HCT116 (cell line): Measurements from ENCODE around the gene ROBO1. TPM values are rescaled to one million over a fixed set of nuclear protein-coding genes. Genes with fewer than 3 reads are reported as not detected.

Experiments used
- ATAC-seq: fragments of 200-7000 bp; cut with Tn5 transposase; 2 replicates; pipeline ENCODE4 v1.9.1; 2020; ENCODE audit warnings: mild to moderate bottlenecking, moderate library complexity
- BruUV-seq: library from RNA; stranded (reverse); fragments of 400-500 nt; replicated peaks from 2 replicates; lab custom pipeline; 2021; lab: Mats Ljungman, UMichigan
- CTCF ChIA-PET: fragments of 300-600 bp; sonication (Branson Sonifier 250); formaldehyde crosslinking; loops from one replicate; lab custom pipeline; 2021; ENCODE audit warnings: antibody characterized with exemption; lab: Charles Lee
- POLR2A ChIA-PET: fragments of 300-600, 350-600 bp; sonication (Branson Sonifier 250); formaldehyde crosslinking; loops from one replicate; lab custom pipeline; 2021; ENCODE audit warnings: antibody characterized with exemption; lab: Charles Lee
- RAD21 ChIA-PET, 2 experiments: fragments of 300-600 bp; sonication (Branson Sonifier 250); formaldehyde crosslinking; loops; one replicate each; lab custom pipeline; 2023; ENCODE audit warnings: low total read pairs in 2 of 2; ENCODE audit not compliant: uncharacterized antibody in 2 of 2, unreplicated experiment in 2 of 2, low non-redundant PET in 1 of 2; lab: Charles Lee
- DNase-seq: peaks from one replicate; pipeline ENCODE4 v3.0.0-alpha.2; 2010; ENCODE audit warnings: low read depth, low spot score
- H2AFZ ChIP-seq: fragments of 200-600 bp; shearing (Covaris generic), sonication (generic); 2 replicates; pipeline ENCODE4 v1.6.1; 2017; ENCODE audit warnings: low read depth, mixed run types, mixed read lengths, antibody characterized with exemption, low read length; ENCODE audit not compliant: poor library complexity, severe bottlenecking
- H3K27ac ChIP-seq: 2 replicates; pipeline ENCODE4 v1.5.1; 2012; ENCODE audit warnings: low read depth, low read length
- H3K27me3 ChIP-seq: fragments of 200-600 bp; sonication (generic); 2 replicates; pipeline ENCODE4 v1.6.1; 2016; ENCODE audit warnings: mixed run types, low read length, mixed read lengths; ENCODE audit not compliant: insufficient read depth
- H3K36me3 ChIP-seq, 2 experiments: fragments of 200-500 bp in 1 of 2; fragments of 200-600 bp in 1 of 2; sonication (Bioruptor generic) in 1 of 2; sonication (generic) in 1 of 2; 2 replicates each; pipeline versions ENCODE4 v1.5.1 to v1.6.1; 2014 to 2016; ENCODE audit warnings: low read length in 2 of 2, inconsistent platforms in 1 of 2, mixed read lengths in 1 of 2, mixed run types in 1 of 2; ENCODE audit not compliant: insufficient read depth in 2 of 2, control insufficient read depth in 1 of 2
- H3K4me1 ChIP-seq, 2 experiments: fragments of 200-600 bp in 1 of 2; sonication (generic) in 1 of 2; 2 replicates each; pipeline versions ENCODE4 v1.5.1 to v1.6.1; 2012 to 2017; ENCODE audit warnings: low read length in 2 of 2, inconsistent platforms in 1 of 2, mild to moderate bottlenecking in 1 of 2, mixed read lengths in 1 of 2, mixed run types in 1 of 2, moderate library complexity in 1 of 2; ENCODE audit not compliant: insufficient read depth in 2 of 2, control insufficient read depth in 1 of 2
- H3K4me2 ChIP-seq: fragments of 200-600 bp; sonication (generic); 2 replicates; pipeline ENCODE4 v1.6.1; 2017; ENCODE audit warnings: mixed run types, low read length, mixed read lengths
- H3K4me3 ChIP-seq, 2 experiments: fragments of 200-600 bp in 1 of 2; sonication (generic) in 1 of 2; replicated peaks in 1 of 2; 2 replicates each; pipeline ENCODE4 v1.5.1; 2011 to 2016; ENCODE audit warnings: low read length in 2 of 2, control low read depth in 1 of 2, low read depth in 1 of 2, mild to moderate bottlenecking in 1 of 2, mixed read lengths in 1 of 2, mixed run types in 1 of 2
- H3K79me2 ChIP-seq: fragments of 200-600 bp; sonication (generic); 2 replicates; pipeline ENCODE4 v1.6.1; 2017; ENCODE audit warnings: mild to moderate bottlenecking, mixed run types, low read length, moderate library complexity, mixed read lengths; ENCODE audit not compliant: insufficient read depth
- H3K9ac ChIP-seq: fragments of 200-600 bp; sonication (generic); 2 replicates; pipeline ENCODE4 v1.6.1; 2016; ENCODE audit warnings: low read length, mixed read lengths
- H3K9me2 ChIP-seq: fragments of 200-600 bp; sonication (generic), shearing (Covaris generic); 2 replicates; pipeline ENCODE4 v1.6.1; 2017; ENCODE audit warnings: mixed run types, mild to moderate bottlenecking, moderate library complexity; ENCODE audit not compliant: insufficient read depth
- H3K9me3 ChIP-seq, 2 experiments: fragments of 200-500 bp in 1 of 2; fragments of 200-600 bp in 1 of 2; sonication (Bioruptor generic) in 1 of 2; sonication (generic) in 1 of 2; 2 replicates each; pipeline ENCODE4 v1.6.1; 2014 to 2017; ENCODE audit warnings: low read length in 2 of 2, mixed read lengths in 2 of 2, inconsistent platforms in 1 of 2, low read depth in 1 of 2, mild to moderate bottlenecking in 1 of 2, mixed run types in 1 of 2, moderate library complexity in 1 of 2; ENCODE audit not compliant: control insufficient read depth in 1 of 2, insufficient read depth in 1 of 2
- H4K20me1 ChIP-seq: fragments of 200-600 bp; sonication (generic), shearing (Covaris generic); 2 replicates; pipeline ENCODE4 v1.6.1; 2017; ENCODE audit warnings: mixed run types, mild to moderate bottlenecking, moderate library complexity; ENCODE audit not compliant: insufficient read depth
- CBX3 ChIP-seq: IDR thresholded peaks from 2 replicates; pipeline ENCODE4 v1.6.1; 2012; ENCODE audit warnings: low read depth
- CEBPB ChIP-seq: IDR thresholded peaks from 2 replicates; pipeline ENCODE4 v1.6.1; 2012; ENCODE audit warnings: low read depth
- EZH2 ChIP-seq: fragments of 200-600 bp; sonication (generic); IDR thresholded peaks from 2 replicates; pipeline ENCODE4 v1.6.1; 2017; ENCODE audit warnings: antibody characterized with exemption, mixed run types
- EZH2phosphoT487 ChIP-seq: fragments of 200-600 bp; IDR thresholded peaks from 2 replicates; pipeline ENCODE4 v1.6.1; 2018; ENCODE audit warnings: antibody characterized with exemption, borderline replicate concordance
- FOSL1 ChIP-seq: IDR thresholded peaks from 2 replicates; pipeline ENCODE4 v1.6.1; 2012; ENCODE audit warnings: low read depth
- POLR2AphosphoS5 ChIP-seq: IDR thresholded peaks from 2 replicates; pipeline ENCODE4 v1.6.1; 2011; ENCODE audit warnings: mild to moderate bottlenecking, low read depth, low read length, moderate library complexity
- SIN3A ChIP-seq: IDR thresholded peaks from 2 replicates; pipeline ENCODE4 v1.6.1; 2012; ENCODE audit warnings: low read depth
- SP1 ChIP-seq: IDR thresholded peaks from 2 replicates; pipeline ENCODE4 v1.6.1; 2012; ENCODE audit warnings: low read depth
- SRF ChIP-seq: IDR thresholded peaks from 2 replicates; pipeline ENCODE4 v1.6.1; 2012; ENCODE audit warnings: low read depth
- YY1 ChIP-seq: IDR thresholded peaks from 2 replicates; pipeline ENCODE4 v1.6.1; 2011; ENCODE audit warnings: low read length, low read depth, moderate library complexity, mild to moderate bottlenecking; ENCODE audit not compliant: insufficient replicate concordance; ENCODE audit errors: extremely low read depth
- ZFX ChIP-seq: fragments of 450-650 bp; IDR thresholded peaks from 2 replicates; pipeline ENCODE4 v1.6.1; 2017
- intact Hi-C: fragments of 100-400 bp; cut with micrococcal nuclease; formaldehyde crosslinking; loops from 2 replicates; pipeline ENCODE4 v1.10.0; 2022
- total RNA-seq: library from RNA; stranded (reverse); gene quantifications from one replicate; pipeline ENCODE4 v1.2.1, GENCODE V29; 2021; ENCODE audit not compliant: unreplicated experiment
- TF ChIP-seq, protein P1 (sequence below): IDR thresholded peaks from 2 replicates; pipeline ENCODE4 v1.6.1; 2011; ENCODE audit warnings: mild to moderate bottlenecking, low read length, moderate library complexity; ENCODE audit not compliant: insufficient replicate concordance; ENCODE audit errors: extremely low read depth
- TF ChIP-seq, protein P2 (sequence below), 3 experiments: fragments of 200-600 bp in 1 of 3; sonication (generic) in 1 of 3; IDR thresholded peaks in 2 of 3; conservative IDR thresholded peaks in 1 of 3; 2 replicates each; pipeline ENCODE4 v1.5.1; 2012 to 2017; ENCODE audit warnings: low read depth in 2 of 3, low read length in 2 of 3, antibody characterized with exemption in 1 of 3, borderline replicate concordance in 1 of 3, control low read depth in 1 of 3, mild to moderate bottlenecking in 1 of 3, mixed read lengths in 1 of 3, mixed run types in 1 of 3, moderate library complexity in 1 of 3; ENCODE audit not compliant: insufficient read depth in 1 of 3
- TF ChIP-seq, protein P3 (sequence below): IDR thresholded peaks from 2 replicates; pipeline ENCODE4 v1.6.1; 2012; ENCODE audit warnings: low read depth

The ROBO1 gene
- total RNA-seq, 1 experiment from 2014 or later, result 0.27 TPM

DNA sequence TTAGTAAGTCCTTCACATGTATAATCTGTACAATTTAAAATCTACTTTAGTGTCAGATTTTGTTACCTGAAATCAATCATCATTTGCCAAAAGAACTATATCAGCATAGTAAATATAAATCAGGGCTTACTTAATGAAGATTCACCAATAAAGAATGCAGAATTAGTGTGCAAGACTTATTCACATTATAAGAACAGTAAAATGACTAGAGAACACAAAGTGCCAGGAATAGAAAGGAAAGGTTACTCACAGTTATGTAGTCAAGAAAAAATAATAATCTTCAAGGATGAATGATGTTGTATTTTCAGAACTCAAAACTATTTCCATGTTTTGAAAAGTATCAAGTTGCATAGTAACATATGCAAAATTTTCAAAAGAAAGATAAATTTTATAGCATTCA, 891.9 kb downstream of the ROBO1 start:
- H3K27ac ChIP-seq, result no peak overlapping the region
- H3K9ac ChIP-seq, result no peak overlapping the region
- no peak for TF ChIP-seq SRF
- TF ChIP-seq POLR2AphosphoS5, result no peak
- TF ChIP-seq SIN3A, result no peak
- TF ChIP-seq CEBPB, result no peak
- TF ChIP-seq EZH2, result no peak
- TF ChIP-seq FOSL1, result no peak
- TF ChIP-seq YY1, result no peak
- TF ChIP-seq, protein P1, sequence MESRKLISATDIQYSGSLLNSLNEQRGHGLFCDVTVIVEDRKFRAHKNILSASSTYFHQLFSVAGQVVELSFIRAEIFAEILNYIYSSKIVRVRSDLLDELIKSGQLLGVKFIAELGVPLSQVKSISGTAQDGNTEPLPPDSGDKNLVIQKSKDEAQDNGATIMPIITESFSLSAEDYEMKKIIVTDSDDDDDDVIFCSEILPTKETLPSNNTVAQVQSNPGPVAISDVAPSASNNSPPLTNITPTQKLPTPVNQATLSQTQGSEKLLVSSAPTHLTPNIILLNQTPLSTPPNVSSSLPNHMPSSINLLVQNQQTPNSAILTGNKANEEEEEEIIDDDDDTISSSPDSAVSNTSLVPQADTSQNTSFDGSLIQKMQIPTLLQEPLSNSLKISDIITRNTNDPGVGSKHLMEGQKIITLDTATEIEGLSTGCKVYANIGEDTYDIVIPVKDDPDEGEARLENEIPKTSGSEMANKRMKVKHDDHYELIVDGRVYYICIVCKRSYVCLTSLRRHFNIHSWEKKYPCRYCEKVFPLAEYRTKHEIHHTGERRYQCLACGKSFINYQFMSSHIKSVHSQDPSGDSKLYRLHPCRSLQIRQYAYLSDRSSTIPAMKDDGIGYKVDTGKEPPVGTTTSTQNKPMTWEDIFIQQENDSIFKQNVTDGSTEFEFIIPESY, result no peak
- H3K9me2 ChIP-seq, result no peaks in the 10 kb centered on the region
- H3K36me3 ChIP-seq, result no peaks in the 10 kb centered on the region; a peak in 1 of 4 replicates
- H3K9me3 ChIP-seq, result peaks cover 2 to 3% of the 10 kb centered on the region in 2 experiments; a peak in 2 of 4 replicates
- H4K20me1 ChIP-seq, result no peaks in the 10 kb centered on the region
- no peaks in the 10 kb centered on the region for H3K27me3 ChIP-seq
- ChIA-PET RAD21 (no interaction called here), CTCF (no interaction called here), POLR2A (no interaction called here)
- intact Hi-C loops, result no loop called here
- no peak for DNase-seq
- no TSS peak for BruUV-seq
- ATAC-seq, result no peak
- no peaks in the 10 kb centered on the region for H3K79me2 ChIP-seq
- H3K4me3 ChIP-seq, result no peak overlapping the region
- no peak overlapping the region for H3K4me2 ChIP-seq
- H2AFZ ChIP-seq, result no peak overlapping the region
- H3K4me1 ChIP-seq, result no peaks in the 10 kb centered on the region

DNA sequence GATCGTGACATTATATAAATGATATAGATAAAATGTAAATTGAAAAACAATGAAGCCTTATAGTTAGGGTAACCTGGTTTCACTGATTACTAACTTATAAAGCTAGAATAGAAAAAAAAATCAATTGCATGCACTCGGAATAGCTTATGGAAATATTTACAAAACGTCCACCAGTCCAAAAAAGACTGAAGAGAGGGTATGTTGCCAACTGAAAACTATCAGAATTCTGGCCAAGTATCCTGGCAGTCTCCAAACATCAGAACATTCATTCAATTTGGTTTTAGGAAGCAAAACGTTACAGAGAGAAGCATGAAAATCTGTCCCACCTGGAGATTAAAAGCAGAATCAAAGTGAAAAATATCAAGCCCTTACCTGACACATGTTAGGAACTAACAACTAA, 892.4 kb downstream of the ROBO1 start:
- RAD21 ChIA-PET, result no interaction called here
- TF ChIP-seq EZH2phosphoT487 (no peak), CBX3 (no peak), CEBPB (no peak), SIN3A (no peak), SP1 (no peak), ZFX (no peak)
- TF ChIP-seq, protein P2, sequence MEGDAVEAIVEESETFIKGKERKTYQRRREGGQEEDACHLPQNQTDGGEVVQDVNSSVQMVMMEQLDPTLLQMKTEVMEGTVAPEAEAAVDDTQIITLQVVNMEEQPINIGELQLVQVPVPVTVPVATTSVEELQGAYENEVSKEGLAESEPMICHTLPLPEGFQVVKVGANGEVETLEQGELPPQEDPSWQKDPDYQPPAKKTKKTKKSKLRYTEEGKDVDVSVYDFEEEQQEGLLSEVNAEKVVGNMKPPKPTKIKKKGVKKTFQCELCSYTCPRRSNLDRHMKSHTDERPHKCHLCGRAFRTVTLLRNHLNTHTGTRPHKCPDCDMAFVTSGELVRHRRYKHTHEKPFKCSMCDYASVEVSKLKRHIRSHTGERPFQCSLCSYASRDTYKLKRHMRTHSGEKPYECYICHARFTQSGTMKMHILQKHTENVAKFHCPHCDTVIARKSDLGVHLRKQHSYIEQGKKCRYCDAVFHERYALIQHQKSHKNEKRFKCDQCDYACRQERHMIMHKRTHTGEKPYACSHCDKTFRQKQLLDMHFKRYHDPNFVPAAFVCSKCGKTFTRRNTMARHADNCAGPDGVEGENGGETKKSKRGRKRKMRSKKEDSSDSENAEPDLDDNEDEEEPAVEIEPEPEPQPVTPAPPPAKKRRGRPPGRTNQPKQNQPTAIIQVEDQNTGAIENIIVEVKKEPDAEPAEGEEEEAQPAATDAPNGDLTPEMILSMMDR (IDR thresholded peaks at IDR 0.05 in 2 of 3, conservative IDR thresholded peaks at IDR 0.05 in 1 of 3; ENCODE audit: borderline replicate concordance in 1 of 3, insufficient read depth in 1 of 3, low read depth in 2 of 3, low read length in 2 of 3), result no peak
- TF ChIP-seq, protein P3, sequence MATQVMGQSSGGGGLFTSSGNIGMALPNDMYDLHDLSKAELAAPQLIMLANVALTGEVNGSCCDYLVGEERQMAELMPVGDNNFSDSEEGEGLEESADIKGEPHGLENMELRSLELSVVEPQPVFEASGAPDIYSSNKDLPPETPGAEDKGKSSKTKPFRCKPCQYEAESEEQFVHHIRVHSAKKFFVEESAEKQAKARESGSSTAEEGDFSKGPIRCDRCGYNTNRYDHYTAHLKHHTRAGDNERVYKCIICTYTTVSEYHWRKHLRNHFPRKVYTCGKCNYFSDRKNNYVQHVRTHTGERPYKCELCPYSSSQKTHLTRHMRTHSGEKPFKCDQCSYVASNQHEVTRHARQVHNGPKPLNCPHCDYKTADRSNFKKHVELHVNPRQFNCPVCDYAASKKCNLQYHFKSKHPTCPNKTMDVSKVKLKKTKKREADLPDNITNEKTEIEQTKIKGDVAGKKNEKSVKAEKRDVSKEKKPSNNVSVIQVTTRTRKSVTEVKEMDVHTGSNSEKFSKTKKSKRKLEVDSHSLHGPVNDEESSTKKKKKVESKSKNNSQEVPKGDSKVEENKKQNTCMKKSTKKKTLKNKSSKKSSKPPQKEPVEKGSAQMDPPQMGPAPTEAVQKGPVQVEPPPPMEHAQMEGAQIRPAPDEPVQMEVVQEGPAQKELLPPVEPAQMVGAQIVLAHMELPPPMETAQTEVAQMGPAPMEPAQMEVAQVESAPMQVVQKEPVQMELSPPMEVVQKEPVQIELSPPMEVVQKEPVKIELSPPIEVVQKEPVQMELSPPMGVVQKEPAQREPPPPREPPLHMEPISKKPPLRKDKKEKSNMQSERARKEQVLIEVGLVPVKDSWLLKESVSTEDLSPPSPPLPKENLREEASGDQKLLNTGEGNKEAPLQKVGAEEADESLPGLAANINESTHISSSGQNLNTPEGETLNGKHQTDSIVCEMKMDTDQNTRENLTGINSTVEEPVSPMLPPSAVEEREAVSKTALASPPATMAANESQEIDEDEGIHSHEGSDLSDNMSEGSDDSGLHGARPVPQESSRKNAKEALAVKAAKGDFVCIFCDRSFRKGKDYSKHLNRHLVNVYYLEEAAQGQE, result no peak

More for the DNA sequence above, 892.4 kb downstream of the ROBO1 start:
- POLR2A ChIA-PET, result no interaction called here
- Histone ChIP-seq H3K79me2 (no peaks in the 10 kb centered on the region), H3K4me1 (no peaks in the 10 kb centered on the region), H3K36me3 (no peaks in the 10 kb centered on the region; a peak in 1 of 4 replicates), H3K9me2 (no peaks in the 10 kb centered on the region), H3K9me3 (peaks cover 0 to 3% of the 10 kb centered on the region in 2 experiments; a peak in 2 of 4 replicates), H3K4me2 (no peak overlapping the region), H3K27me3 (no peaks in the 10 kb centered on the region), H4K20me1 (no peaks in the 10 kb centered on the region), H3K9ac (no peak overlapping the region), H2AFZ (no peak overlapping the region), H3K27ac (no peak overlapping the region), H3K4me3 (no peak overlapping the region)
- no peak for ATAC-seq
- intact Hi-C loops, result no loop called here
- no peak for DNase-seq
- no TSS peak for BruUV-seq
- CTCF ChIA-PET, result no interaction called here
